ENCODE measurements around the gene FCRL6.

- TF ChIP-seq CTCF (IDR thresholded peaks at IDR 0.05) (no peak), POLR2A (IDR thresholded peaks at IDR 0.05) (no peak)
Measured at GRCh38 chr1:159815926-159816325, 13.8 kb downstream of the FCRL6 start.
